Right cardiac atrium (tissue), 5 donors: ENCODE data around the gene MT2A. TPM values are rescaled to one million over a fixed set of nuclear protein-coding genes. Genes with fewer than 3 reads are reported as not detected.
"Not testable (repeated sequence)": the region's sequence is repeated elsewhere in the genome, so short reads cannot be mapped to it uniquely, and the experiment has no call there.

Experiments
- ATAC-seq, 2 donors: fragments of 200-7000 bp; cut with Tn5 transposase; one replicate each; pipeline versions ENCODE4 v1.8.0 to v1.9.1; 2020; ENCODE audit warnings: moderate library complexity in 2 of 2, mild to moderate bottlenecking in 1 of 2
- DNase-seq, 3 donors: peaks; one replicate each; pipeline ENCODE4 v3.0.0-alpha.2; 2020
- H3K27ac ChIP-seq: one replicate; pipeline ENCODE4 v1.5.1; 2013; ENCODE audit warnings: mild to moderate bottlenecking, low read length, control low read depth, moderate library complexity
- H3K27me3 ChIP-seq: one replicate; pipeline ENCODE4 v1.6.1; 2013; ENCODE audit not compliant: control insufficient read depth, insufficient read depth
- H3K4me1 ChIP-seq: one replicate; pipeline ENCODE4 v1.6.1; 2013; ENCODE audit warnings: low read length; ENCODE audit not compliant: control insufficient read depth, insufficient read depth
- H3K4me3 ChIP-seq: one replicate; pipeline ENCODE4 v1.5.1; 2013; ENCODE audit warnings: low read length, control low read depth
- H3K9me3 ChIP-seq: one replicate; pipeline ENCODE4 v1.6.1; 2013; ENCODE audit warnings: low read length; ENCODE audit not compliant: control insufficient read depth
- WGBS: extraction: QIAGEN DNeasy Blood & Tissue Kit; methylation state at CpG from one replicate; pipeline ENCODE4 v1.1.7; 2013; 5-methylcytosine and 5-hydroxymethylcytosine counted together
- intact Hi-C, 4 donors: fragments of 100-400 bp; cut with DNase I; formaldehyde crosslinking; loops; one replicate each; pipeline versions ENCODE4 v1.11.0 to v1.14.0; 2022 to 2023
- polyA plus RNA-seq: library from polyadenylated mRNA; stranded (reverse); fragments of 200-250 nt; gene quantifications from one replicate; pipeline ENCODE4 v1.2.3, GENCODE V29; 2013
- total RNA-seq, 4 donors: library from RNA; stranded (reverse); fragmentation: NEBNext Ultra II Directional; extraction: Animal tissue kit (Norgen Biotek cat#: 25700); gene quantifications; one replicate each; pipeline ENCODE4 v1.2.1, GENCODE V29; 2021
- donor health status: healthy with polysubstance abuse.
- donor health status: DM: no; HTN: yes; CAD: no.
- donor health status: DM: no; HTN: no; CAD: no.
- donor health status: DM: no; HTN: yes; CAD: no; lungs with severe emphysema.
- donor health status: DM: yes; HTN: yes; CAD: no.

Gene MT2A
- total and polyA plus RNA-seq, 5 donors, result 55.6 to 154 (median 92.5) TPM

DNA sequence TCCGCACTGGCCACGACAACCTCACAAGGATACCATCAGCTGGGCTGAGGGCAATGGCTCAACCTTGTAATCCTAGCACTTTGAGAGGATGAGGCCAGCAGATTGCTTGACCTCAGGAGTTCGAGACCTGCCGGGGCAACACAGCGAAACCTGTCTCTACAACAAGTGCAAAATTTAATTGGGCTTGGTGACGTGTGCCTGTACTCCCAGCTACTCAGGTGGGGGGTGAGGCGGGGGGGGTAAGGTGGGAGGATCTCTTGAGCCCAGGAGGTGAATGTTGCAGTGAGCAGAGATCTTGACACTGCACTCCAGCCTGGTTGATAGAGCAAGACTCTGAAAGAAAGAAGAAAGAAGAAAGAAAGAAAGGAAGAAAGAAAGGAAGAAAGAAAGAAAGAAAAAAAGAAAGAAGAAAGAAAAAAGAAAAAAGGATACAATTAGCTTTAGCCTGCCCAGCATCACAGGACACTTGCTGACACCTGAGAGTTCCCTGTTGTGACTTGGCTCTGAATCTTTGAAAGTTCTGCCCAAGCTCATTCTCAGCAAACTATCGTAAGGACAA is 12.0 kb downstream of the MT2A start:
- ATAC-seq (no peak), DNase-seq (no peak)
- intact Hi-C loops, result no loop called here
- no peak overlapping the region for H3K27ac ChIP-seq
- H3K4me3 ChIP-seq, result no peak overlapping the region
- no peaks in the 10 kb centered on the region for H3K27me3 ChIP-seq
- H3K4me1 ChIP-seq, result peaks cover 11% of the 10 kb centered on the region
- 73% methylated on average over 8 of the region's 8 CpGs for WGBS
- no peaks in the 10 kb centered on the region for H3K9me3 ChIP-seq

DNA sequence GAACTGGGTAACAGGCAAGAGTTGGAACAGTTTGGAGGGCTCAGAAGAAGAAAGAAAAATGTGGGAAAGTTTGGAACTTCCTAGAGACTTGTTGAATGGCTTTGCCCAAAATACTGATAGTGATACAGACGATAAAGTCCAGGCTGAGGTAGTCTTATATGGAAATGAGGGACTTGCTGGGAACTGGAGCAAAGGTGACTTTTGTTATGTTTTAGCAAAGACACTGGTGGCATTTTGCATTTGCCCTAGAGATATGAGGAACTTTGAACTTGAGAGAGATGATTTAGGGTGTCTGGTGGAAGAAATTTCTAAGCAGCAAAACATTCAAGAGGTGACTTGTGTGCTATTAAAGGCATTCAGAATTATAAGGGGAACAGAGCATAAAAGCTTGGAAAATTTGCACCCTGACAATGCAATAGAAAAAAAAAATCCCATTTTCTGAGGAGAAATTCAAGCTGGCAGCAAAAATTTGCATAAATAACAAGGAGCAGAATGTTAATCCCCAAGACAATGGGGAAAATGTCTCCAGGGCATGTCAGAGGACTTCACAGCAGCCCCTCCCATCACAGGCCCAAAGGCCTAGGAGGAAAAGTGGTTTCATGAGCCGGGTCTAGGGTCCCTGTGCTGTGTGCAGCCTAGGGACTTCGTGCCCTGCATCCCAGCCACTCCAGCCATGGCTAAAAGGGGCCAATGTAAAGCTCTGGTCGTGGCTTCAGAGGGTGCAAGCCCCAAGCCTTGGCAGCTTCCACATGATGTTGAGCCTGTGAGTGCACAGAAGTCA is 13.5 kb downstream of the MT2A start:
- H3K27me3 ChIP-seq, DNase-seq, H3K4me3 ChIP-seq, ATAC-seq, intact Hi-C loops, H3K9me3 ChIP-seq: not testable (repeated sequence)
- peak overlapping the region; percentile 5 for H3K27ac ChIP-seq
- 75% methylated on average over 4 of the region's 4 CpGs for WGBS
- H3K4me1 ChIP-seq, result peaks cover 13% of the 10 kb centered on the region

DNA sequence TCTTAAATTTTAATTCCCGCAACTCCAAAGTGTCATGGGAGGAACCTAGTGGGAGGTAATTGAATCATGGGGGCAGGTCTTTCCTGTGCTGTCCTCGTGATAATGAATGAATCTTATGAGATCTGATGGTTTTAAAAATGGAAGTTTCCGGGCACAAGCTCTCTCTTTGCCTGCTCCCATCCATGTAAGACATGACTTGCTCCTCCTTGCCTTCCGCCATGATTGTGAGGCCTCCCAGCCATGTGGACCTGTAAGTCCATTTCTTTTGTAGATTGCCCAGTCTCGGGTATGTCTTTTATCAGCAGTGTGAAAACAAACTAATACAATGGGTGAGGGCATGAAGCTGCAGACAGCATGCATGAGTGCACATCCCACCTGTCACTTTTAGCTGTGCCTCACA is 14.8 kb downstream of the MT2A start:
- 91% methylated on average over 5 of the region's 5 CpGs for WGBS
- ATAC-seq, intact Hi-C loops: not testable (repeated sequence)

DNA sequence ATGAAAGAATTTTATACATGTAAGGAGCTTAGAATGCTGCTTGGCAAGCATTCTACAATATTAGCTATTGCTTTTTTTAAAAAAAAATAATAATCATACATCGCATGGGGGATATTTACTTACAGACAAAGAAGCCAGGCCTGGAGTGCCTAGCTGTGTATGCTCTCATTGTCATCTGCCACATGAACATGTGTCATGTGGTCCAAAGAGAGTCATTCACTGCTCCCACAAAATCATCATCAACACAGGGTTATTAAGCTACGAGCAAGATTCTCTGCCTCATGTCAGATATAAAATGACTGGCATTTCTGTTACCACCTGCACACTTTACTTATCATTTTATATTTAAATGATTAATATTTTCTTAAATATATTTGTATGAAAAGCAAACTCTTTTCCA is 15.3 kb downstream of the MT2A start:
- H3K4me1 ChIP-seq, result peaks cover 7% of the 10 kb centered on the region
- ATAC-seq (no peak), DNase-seq (no peak)
- H3K27me3 ChIP-seq, result no peaks in the 10 kb centered on the region
- WGBS, result 97% methylated on average over 2 of the region's 2 CpGs
- H3K4me3 ChIP-seq, result no peak overlapping the region
- no peaks in the 10 kb centered on the region for H3K9me3 ChIP-seq
- intact Hi-C loops, result loop anchor here in 1 of 4 donors (2.0 kb wide), 1 partner anchor 15 kb away; the partner anchor contains the start of gene MT2A
- no peak overlapping the region for H3K27ac ChIP-seq

More for the DNA sequence above, 14.8 kb downstream of the MT2A start:
- H3K4me3 ChIP-seq, H3K27me3 ChIP-seq, H3K9me3 ChIP-seq, H3K27ac ChIP-seq, DNase-seq: not testable (repeated sequence)
- peaks cover 11% of the 10 kb centered on the region for H3K4me1 ChIP-seq

DNA sequence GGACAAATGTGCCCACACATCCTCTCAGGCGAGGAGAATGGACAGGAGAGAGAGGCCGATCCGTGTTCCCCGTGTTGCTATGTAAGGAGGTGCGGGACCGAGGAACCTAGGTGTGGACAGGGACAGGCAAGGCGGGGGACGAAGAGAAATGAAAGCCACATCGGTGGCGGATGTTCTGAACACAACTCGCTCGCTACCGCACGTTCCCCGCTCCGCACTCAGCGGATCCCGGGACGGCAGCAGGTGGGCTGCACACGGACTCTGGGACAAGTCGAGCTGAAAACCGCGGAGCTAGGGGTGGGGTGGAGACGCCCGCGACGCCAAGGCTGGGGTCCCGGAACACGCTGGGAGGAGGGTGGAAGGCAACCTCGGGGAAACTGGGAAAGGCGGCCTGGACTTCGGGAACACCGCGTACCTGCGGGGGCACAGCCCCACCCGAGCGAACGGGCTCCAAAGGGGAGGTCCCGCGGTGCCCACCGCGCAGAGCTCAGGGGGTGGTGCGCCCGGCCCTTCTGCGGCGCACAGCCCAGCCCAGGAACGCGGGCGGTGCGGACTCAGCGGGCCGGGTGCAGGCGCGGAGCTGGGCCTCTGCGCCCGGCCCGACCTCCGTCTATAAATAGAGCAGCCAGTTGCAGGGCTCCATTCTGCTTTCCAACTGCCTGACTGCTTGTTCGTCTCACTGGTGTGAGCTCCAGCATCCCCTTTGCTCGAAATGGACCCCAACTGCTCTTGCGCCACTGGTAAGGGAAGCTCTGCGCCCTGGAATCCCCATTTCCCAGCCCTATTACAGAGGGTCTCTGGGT is 17.0 kb downstream of the MT2A start, which contains the start of gene MT1E:
Gene MT1E (plus strand): TSS at position 642 of the 803 bp plus-strand sequence. CDS start 71 bp downstream, at position 713.
- 1% methylated on average over 62 of the region's 62 CpGs for WGBS
- peak; percentile 86 to 95 (median 91) for DNase-seq
- Histone ChIP-seq H3K27ac (peak within 1 kb of the TSS; percentile 94), H3K4me3 (peak within 1 kb of the TSS; percentile 34), H3K27me3 (no peaks in the 10 kb centered on the region), H3K9me3 (no peaks in the 10 kb centered on the region), H3K4me1 (peaks cover 5% of the 10 kb centered on the region)
- peak; percentile 96 to 97 for ATAC-seq
- intact Hi-C loops, result loop anchor here in 1 of 4 donors (2.0 kb wide), 1 partner anchor 17 kb away; the partner anchor contains the start of gene MT2A

DNA sequence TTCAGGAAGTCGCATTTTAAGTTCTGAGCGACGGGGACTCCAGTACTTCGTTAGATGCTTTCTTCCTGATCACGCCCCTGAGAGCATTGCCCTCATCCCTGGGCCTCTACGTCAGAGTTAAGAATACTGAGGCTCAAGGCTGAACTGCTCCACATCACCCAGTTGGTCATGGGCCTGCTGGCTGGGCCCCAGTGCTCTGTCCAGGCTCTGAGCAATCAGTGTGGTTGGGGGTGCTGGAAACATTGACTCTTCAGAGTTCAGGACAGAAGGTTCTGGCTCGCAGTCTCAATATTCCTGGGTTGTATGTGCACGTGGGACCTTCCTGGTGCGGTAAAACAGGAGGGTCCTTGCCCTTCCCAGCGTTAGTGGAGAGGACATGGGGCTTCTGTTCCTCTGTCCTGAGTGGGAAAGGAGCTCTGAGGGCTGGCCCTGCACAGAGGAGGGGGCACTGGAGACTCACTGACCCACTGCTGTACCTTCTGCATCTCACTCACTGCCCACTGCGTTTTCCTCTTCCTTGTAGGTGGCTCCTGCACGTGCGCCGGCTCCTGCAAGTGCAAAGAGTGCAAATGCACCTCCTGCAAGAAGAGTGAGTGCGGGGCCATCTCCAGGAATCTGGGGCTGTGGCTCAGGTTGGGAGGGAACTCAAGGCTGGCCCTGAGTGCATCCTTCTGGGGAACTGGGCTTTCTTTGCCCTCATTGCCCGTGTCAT is 17.7 kb downstream of the MT2A start:
- Histone ChIP-seq H3K27ac (peak overlapping the region; percentile 94), H3K4me1 (peaks cover 5% of the 10 kb centered on the region), H3K9me3 (no peaks in the 10 kb centered on the region), H3K4me3 (peak overlapping the region; percentile 34), H3K27me3 (no peaks in the 10 kb centered on the region)
- ATAC-seq, result peak; percentile 84 to 86
- intact Hi-C loops, result loop anchor here in 1 of 4 donors (2.0 kb wide), 1 partner anchor 17 kb away; the partner anchor contains the start of gene MT2A
- WGBS, result 31% methylated on average over 16 of the region's 16 CpGs
- peak; percentile 83 to 90 (median 88) for DNase-seq

DNA sequence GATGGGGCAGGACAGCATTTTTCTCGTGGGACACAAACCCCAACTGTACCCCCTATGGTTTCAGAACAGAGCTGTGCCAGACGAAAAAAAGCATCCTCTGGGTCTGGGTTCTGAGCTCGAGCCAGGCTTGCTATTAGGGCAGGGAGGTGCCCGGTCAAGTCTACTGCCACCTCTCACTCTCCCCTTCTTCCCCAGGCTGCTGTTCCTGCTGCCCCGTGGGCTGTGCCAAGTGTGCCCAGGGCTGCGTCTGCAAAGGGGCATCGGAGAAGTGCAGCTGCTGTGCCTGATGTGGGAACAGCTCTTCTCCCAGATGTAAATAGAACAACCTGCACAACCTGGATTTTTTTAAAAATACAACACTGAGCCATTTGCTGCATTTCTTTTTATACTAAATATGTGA is 18.3 kb downstream of the MT2A start:
- no peaks in the 10 kb centered on the region for H3K27me3 ChIP-seq
- no peak for ATAC-seq
- WGBS, result 64% methylated on average over 7 of the region's 7 CpGs

DNA sequence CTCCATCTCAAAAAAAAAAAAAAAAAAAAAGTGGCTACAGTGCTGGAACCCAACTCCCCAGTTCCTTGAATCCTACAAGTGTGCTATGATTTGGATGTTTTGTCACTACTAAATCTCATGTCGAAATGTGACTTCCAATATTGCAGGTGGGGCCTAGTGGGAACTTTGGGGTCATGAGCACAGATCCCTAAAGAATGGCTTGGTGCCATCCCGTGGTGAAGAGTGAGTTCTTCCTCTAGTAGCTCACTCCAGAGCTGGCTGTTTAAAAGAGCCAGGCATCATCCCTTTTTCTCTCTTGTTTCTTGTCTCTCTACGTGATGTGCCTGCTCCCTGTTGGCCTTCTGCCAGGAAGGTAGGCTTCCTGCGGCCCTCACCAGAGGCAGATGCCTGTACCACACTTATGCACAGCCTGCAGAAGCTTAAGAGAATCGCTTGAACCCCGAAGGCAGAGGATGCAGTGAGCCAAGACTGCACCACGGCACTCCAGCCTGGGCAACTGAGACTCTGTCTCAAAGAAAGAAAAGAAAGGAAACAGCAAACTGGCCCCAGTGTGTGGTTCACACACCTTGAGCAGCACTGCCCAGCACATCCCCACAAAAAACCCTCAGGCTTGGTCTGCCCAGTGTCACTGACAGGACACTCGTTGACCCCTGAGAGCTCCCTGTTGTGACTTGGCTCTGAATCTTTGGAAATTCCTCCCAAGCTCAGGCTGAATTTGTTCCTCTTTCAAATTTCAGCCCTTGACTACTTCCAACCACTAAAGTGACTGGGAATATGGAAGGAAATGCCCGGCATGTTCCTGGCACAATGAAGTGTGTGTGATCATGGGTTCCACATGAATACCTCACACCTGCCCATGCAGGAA is 20.3 kb downstream of the MT2A start:
- no peak for DNase-seq
- peaks cover 5% of the 10 kb centered on the region for H3K4me1 ChIP-seq
- 77% methylated on average over 9 of the region's 9 CpGs for WGBS
- no peak for ATAC-seq
- no peak overlapping the region for H3K27ac ChIP-seq
- H3K27me3 ChIP-seq, result no peaks in the 10 kb centered on the region
- no peak overlapping the region for H3K4me3 ChIP-seq
- H3K9me3 ChIP-seq, result no peaks in the 10 kb centered on the region
- intact Hi-C loops, result no loop called here

More for the DNA sequence above, 18.3 kb downstream of the MT2A start:
- intact Hi-C loops, result no loop called here
- no peaks in the 10 kb centered on the region for H3K9me3 ChIP-seq
- H3K27ac ChIP-seq, result peak overlapping the region; percentile 94
- no peak for DNase-seq
- H3K4me3 ChIP-seq, result peak overlapping the region; percentile 7
- peaks cover 5% of the 10 kb centered on the region for H3K4me1 ChIP-seq

DNA sequence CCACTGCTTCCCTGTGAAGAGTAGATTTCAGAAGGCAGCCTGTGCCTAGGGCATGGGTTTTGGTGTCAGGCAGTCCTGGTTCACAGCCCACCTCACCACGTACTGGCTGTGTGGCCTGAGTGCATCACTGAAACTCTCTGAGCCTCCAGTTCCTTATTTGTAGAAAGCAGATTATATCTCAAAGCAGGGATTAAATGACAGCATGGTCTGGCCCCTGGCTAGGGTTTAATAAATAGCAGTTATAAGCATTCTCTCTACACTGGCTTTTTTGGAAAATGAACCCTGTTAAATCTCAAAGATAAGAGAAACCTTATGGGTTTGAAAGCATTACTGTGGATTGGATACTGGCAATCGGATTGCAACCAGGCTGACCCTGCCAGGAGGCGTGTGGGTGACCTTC is 21.1 kb downstream of the MT2A start:
- no peak for ATAC-seq
- Histone ChIP-seq H3K4me1 (peaks cover 5% of the 10 kb centered on the region), H3K4me3 (no peak overlapping the region), H3K9me3 (no peaks in the 10 kb centered on the region), H3K27ac (no peak overlapping the region), H3K27me3 (no peaks in the 10 kb centered on the region)
- DNase-seq, result no peak
- WGBS, result 83% methylated on average over 3 of the region's 3 CpGs
- intact Hi-C loops, result no loop called here

DNA sequence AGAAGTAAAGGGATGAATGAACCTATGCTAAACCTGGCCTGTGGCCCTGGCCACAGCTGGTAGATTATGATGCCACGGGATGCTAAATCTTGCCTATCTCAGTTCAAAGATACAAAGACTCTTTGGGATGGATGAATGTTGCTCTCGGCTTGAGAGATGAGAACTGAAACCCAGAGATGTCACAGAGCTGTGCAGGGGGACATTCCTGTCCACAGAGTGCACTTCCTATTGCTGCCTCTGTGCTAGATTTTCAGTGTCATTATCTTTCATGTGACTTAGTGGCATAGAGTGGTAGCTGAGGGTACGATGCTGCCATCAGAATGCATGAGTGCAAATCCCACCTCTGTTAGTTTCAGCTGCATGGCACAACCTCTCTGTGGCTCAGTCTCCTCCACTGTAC is 21.8 kb downstream of the MT2A start:
- Histone ChIP-seq H3K9me3 (no peaks in the 10 kb centered on the region), H3K27ac (no peak overlapping the region), H3K27me3 (no peaks in the 10 kb centered on the region), H3K4me1 (peaks cover 5% of the 10 kb centered on the region), H3K4me3 (no peak overlapping the region)
- ATAC-seq, result no peak
- DNase-seq, result no peak
- intact Hi-C loops, result no loop called here
- 73% methylated on average over 3 of the region's 3 CpGs for WGBS
